ENCODE measurements around the gene TRIM46.

DNA sequence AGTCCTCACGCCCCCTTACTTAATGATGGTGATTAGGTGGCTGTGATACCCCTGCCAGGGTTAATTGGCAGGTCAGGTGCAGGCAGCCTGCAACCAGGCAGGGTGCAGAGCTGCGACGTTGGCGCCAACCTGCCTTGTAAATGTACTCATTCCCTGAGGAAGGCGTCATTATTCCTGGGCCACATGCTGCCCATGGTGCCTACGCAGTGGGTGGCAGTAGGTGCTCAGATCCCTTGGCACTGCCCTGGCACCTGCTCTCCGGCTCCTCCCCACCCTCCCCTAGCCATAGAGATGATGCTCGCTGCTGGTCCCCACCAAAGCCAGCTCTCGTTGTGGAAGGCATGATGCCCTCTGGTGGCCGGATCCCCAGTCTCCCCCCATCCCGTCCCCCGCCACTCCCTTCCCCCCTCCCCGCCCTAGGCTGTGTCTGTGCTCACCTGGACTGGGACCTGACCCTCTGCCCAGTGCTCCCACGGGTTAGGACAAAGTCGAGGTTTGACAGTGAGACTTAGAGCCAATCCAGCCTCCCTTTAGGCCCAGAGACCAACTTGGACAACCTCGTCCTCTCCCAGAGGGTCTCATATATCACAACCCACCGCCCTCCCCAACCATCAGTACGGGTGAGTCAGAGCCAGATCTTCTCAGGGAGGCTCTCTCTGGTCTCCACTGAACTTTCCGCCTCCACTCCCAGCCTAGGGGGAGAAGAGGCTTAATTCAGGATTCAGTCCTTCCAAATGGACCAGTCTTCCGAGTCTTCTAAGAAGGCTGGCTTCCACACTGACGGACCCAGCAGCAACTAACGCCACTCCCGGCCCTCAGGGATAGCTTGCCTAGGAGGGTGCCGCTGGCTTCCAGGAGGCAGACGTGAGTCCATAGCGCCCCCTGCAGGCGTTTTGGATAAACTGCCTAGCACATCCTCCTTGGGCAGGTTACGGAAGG is 6.2 kb upstream of the TRIM46 start:
- no peak for TF ChIP-seq EZH2phosphoT487 (IDR thresholded peaks at IDR 0.05; ENCODE audit: borderline replicate concordance, low read length)
- TF ChIP-seq, protein P1, sequence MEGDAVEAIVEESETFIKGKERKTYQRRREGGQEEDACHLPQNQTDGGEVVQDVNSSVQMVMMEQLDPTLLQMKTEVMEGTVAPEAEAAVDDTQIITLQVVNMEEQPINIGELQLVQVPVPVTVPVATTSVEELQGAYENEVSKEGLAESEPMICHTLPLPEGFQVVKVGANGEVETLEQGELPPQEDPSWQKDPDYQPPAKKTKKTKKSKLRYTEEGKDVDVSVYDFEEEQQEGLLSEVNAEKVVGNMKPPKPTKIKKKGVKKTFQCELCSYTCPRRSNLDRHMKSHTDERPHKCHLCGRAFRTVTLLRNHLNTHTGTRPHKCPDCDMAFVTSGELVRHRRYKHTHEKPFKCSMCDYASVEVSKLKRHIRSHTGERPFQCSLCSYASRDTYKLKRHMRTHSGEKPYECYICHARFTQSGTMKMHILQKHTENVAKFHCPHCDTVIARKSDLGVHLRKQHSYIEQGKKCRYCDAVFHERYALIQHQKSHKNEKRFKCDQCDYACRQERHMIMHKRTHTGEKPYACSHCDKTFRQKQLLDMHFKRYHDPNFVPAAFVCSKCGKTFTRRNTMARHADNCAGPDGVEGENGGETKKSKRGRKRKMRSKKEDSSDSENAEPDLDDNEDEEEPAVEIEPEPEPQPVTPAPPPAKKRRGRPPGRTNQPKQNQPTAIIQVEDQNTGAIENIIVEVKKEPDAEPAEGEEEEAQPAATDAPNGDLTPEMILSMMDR (conservative IDR thresholded peaks at IDR 0.05; ENCODE audit: low read depth, low read length) = peak; percentile 99

Measured in PC-3 (cell line).